ENCODE data around the gene PACS2.

The PACS2 gene

DNA sequence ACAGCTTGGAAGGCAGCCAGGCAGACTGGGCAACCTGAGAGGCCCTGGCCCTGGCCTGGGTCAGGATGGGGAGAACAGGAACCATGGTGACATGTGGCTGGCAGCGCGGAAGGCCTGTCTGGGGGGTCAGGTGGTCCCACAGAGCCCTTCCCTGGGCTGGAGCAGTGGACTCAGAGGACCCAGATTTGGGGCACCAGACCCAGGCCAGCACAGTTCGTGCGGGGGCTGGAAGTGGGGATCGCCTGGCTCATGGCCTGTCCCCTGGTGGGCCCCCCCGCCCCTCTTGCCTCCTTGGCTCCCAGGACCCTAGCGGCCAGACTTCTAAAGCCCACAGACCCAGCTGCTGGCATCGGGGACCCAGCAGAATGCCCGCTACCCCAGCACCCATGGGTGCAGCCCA is 126.4 kb downstream of the PACS2 start:
- no peak for DNase-seq (ENCODE audit: low read depth in 2 of 2)

DNA sequence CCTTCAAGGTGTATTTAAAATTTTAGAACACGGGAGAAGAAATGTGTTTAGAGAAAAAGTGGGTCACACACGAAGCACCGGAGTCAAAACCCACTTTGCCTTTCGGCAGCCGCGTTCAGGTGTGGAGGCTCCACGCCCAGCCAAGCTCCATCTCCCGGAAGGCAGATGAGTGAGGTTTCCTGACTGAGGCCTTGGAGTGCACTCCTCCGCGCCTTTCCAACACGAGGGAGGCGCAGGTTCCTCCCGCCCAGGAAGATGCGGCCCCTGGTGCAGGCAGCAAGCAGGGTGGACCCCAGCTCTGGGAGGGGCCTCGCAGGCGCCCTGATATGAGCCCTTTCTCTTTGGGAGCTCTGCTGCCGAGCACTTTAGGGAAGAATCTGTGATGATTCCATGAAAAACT is 127.6 kb downstream of the PACS2 start:
- no peak for DNase-seq (ENCODE audit: low read depth in 2 of 2)

DNA sequence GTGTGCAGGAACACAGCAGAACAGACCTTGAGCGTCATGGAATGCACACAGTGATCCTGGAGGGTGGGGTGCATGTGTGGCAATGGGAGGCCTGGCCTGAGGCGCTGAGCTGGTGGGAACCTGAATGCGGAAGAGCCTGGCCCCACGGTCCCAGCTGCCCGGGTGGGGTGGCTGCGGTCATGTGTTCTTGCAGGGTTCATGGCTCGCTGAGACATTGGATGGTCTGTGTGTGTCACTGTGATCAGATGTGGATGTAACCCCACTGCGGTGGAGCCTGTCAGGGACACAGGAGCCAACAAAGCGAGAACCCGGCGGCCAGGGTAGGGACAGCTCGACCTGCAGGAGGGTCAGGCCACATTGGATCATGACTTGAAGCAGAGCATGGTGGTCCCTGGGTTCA is 128.3 kb downstream of the PACS2 start:
- no peak for DNase-seq (ENCODE audit: low read depth in 2 of 2)

DNA sequence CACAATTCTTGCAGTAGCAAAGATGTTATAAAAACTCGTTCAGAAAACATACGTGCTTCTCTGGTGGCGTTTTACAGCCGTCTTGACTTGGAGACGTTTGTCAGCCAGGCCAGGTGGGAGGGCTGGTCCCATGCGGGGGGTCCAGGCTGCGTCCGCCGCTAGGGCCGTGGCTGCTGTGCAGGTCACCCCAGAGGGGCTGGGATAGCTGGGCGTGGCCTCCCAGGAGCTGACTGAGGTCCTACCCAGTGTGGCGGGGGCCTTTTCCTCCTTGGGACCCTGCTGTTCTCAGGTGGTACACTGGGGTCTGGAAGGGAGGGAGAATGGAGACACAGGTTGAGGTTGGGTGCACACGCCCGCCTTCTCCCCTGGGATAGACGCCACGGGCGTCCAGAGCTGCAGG is 130.3 kb downstream of the PACS2 start:
- DNase-seq (ENCODE audit: low read depth in 2 of 2), result no peak

DNA sequence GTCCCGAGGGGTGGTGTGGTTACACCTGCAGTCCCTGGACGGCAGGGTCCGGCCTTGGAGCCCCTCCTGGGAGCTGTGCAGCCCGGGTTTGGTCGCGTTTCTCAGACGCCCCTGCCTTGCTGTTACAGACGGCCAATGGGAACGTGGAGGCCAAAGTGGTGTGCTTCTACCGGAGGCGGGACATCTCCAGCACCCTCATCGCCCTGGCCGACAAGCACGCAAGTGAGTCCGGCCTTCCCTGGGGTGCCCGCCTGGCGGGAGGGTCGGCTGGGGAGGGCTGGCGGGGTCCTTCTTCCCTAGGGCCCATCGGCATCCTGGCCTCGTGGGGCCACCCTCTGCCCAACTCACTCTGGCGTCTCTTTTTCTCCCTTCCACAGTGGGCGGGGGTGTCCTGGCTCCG is 130.7 kb downstream of the PACS2 start:
- no peak for DNase-seq (ENCODE audit: low read depth in 2 of 2)

DNA sequence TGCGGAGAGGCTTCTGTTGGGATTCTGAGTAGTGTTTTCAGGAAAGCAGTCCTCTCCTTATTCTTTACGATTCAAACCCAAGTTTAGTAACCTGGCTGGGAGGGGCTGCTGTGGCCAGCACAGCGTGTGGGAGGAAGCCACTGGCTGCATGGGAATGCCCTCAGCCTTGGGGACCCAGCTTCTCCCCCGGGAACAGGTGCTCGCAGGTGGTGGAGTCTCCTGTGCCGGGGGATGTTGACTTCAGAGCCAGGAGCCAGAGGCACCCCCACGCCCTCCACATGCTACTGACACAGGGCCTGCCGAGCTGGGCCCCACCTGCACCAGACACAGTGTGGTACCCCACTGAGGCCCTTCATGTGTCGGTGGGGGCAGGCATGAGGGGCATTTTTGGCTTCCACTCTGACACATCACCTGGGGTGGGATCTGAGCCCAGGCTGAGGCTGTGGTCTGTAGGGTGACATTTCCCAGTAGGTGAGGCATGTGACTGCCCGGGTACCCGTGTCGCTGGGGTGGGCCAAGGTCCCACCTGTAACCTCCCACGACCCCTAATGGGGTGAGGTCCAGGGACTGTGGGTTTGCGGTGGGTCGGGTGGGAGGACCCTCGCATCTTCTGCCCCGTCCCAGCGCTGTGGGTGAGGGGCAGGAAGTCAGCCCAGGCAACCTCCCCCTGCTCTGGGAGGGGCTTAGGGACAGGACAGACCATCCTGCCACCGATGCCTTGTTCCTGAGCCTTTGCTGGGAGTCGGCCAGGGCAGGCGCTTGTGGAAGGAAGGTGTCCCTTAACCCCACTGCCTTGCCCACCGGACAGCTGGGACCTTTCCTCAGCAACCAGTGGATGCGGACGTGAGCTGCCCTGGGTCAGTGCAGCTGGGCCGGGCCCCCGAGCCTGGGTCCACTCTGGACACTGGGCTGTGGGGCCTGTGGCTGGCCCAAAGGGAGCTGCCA is 131.6 kb downstream of the PACS2 start:
- DNase-seq (ENCODE audit: low read depth in 2 of 2), result no peak

DNA sequence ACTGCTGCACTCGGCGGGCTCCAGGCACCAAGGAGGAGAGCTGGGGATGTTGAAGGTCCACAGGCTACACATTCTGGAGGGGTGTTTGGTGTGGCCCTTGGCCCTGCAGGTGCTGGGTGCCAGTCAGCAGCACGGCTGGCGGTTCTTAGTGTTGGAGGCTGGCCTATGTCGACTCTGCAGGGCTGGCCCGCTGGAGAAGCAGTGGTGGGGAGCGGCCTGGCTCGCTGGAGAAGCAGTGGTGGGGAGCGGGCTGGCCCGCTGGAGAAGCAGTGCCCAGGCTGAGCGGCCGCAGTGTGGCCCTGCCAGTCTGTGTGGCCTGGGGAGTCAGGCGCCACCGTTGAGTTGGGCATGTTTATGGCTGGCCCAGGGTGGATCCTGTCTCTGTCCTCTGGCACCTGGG is 132.4 kb downstream of the PACS2 start:
- DNase-seq (ENCODE audit: low read depth in 2 of 2), result no peak
